Adrenal gland (tissue), 12 donors: ENCODE results near the gene GJB3. TPM values are rescaled to one million over a fixed set of nuclear protein-coding genes. Genes with fewer than 3 reads are reported as not detected.

Experiments
- DNase-seq, 7 donors: peaks; one replicate each; pipeline ENCODE4 v3.0.0-alpha.2; 2019 to 2020
- H3K27ac ChIP-seq, 5 donors: fragments of 200-600 bp; sonication (generic) in 4 of 5; 1 replicate in 3 of 5; 2 replicates in 2 of 5; pipeline versions ENCODE4 v1.5.1 to v1.8.0; 2016 to 2020; ENCODE audit warnings: mild to moderate bottlenecking in 1 of 5
- H3K27me3 ChIP-seq: fragments of 200-600 bp; 2 replicates; pipeline ENCODE4 v1.8.0; 2021
- H3K36me3 ChIP-seq, 2 donors: fragments of 200-600 bp; replicated peaks in 1 of 2; 1 replicate in 1 of 2; 2 replicates in 1 of 2; pipeline versions ENCODE4 v1.5.1 to v1.8.0; 2018 to 2022
- H3K4me1 ChIP-seq, 2 donors: fragments of 200-600 bp; replicated peaks in 1 of 2; 1 replicate in 1 of 2; 2 replicates in 1 of 2; pipeline versions ENCODE4 v1.5.1 to v1.8.0; 2018 to 2021
- H3K4me3 ChIP-seq, 4 donors: fragments of 200-600 bp; sonication (generic) in 3 of 4; one replicate each; pipeline ENCODE4 v1.5.1; 2016 to 2018
- H3K9me3 ChIP-seq, 3 donors: fragments of 200-600 bp; sonication (generic) in 1 of 3; replicated peaks in 1 of 3; 1 replicate in 2 of 3; 2 replicates in 1 of 3; pipeline versions ENCODE4 v1.5.1 to v1.8.0; 2016 to 2021
- CTCF ChIP-seq, 6 experiments: fragments of 450-650 bp in 4 of 6; fragments of 200-600 bp in 2 of 6; sonication (generic) in 1 of 6; IDR thresholded peaks; 1 replicate in 5 of 6; 2 replicates in 1 of 6; pipeline versions ENCODE4 v1.5.1 to v1.8.0; 2016 to 2021; ENCODE audit warnings: antibody characterized with exemption in 6 of 6, mild to moderate bottlenecking in 2 of 6, moderate library complexity in 1 of 6
- POLR2A ChIP-seq, 2 donors: fragments of 450-650 bp; IDR thresholded peaks; one replicate each; pipeline ENCODE4 v1.6.1; 2017; ENCODE audit warnings: antibody characterized with exemption in 2 of 2, mild to moderate bottlenecking in 2 of 2, moderate library complexity in 1 of 2
- WGBS, 4 donors: extraction: QIAGEN DNeasy Blood & Tissue Kit in 2 of 4; methylation state at CpG; one replicate each; pipeline versions ENCODE4 v1.1.5 to v1.1.7; 2013 to 2017; 5-methylcytosine and 5-hydroxymethylcytosine counted together
- intact Hi-C, 2 donors: fragments of 100-400 bp; cut with DNase I; formaldehyde crosslinking; loops; one replicate each; pipeline versions ENCODE4 v1.14.1 to v1.15.0; 2022 to 2023
- polyA plus RNA-seq, 3 donors: library from polyadenylated mRNA; stranded (reverse); fragments of 200-250 nt in 2 of 3; fragments of 350-450 nt in 1 of 3; fragmentation: Illumina TruSeq in 1 of 3; extraction: RNeasy Lipid Tissue Mini Kit (QIAGEN cat#74804) in 1 of 3; gene quantifications; one replicate each; pipeline ENCODE4 v1.2.3, GENCODE V29; 2013 to 2014
- total RNA-seq, 9 donors: library from RNA; depleted of rRNA in 4 of 9; stranded (reverse); fragments of >200 nt in 4 of 9; fragments of 120-200 nt in 1 of 9; fragmentation: NEBNext Ultra II Directional in 1 of 9; extraction: Animal tissue kit (Norgen Biotek cat#: 25700) in 1 of 9; gene quantifications; one replicate each; pipeline versions ENCODE4 v1.1.0 to v1.2.4, GENCODE V29; 2013 to 2023
- donor health status: healthy with polysubstance abuse.
- donor health status: Bipolar disorder and iron deficiency.
- donor health status: DM: yes; HTN: yes; CAD: no.
- donor health status: DM: no; HTN: no; CAD: no.
- donor health status: DM: no; HTN: no; CAD: no.
- donor health status: DM: yes; HTN: yes; CAD: no.

Gene GJB3
- total and polyA plus RNA-seq, 12 donors: 0.11 to 0.32 (median 0.15) TPM; not detected in 6

- H3K36me3 ChIP-seq: no peaks in the 10 kb centered on the region
- H3K4me1 ChIP-seq: peaks cover 4 to 7% of the 10 kb centered on the region in 2 donors
- H3K27me3 ChIP-seq: no peaks in the 10 kb centered on the region
- peak within 1 kb of the TSS in 2 of 4 donors; percentile 16 to 56 for H3K4me3 ChIP-seq
- intact Hi-C loops: no loop called here
- H3K9me3 ChIP-seq: no peaks in the 10 kb centered on the region
- WGBS, 4 donors: 9 to 86% (median 38%) methylated on average over 2 to 45 of the region's 45 CpGs
- DNase-seq: peak in 1 of 7 donors; percentile 32
- peak; percentile 16 to 17 for TF ChIP-seq POLR2A (IDR thresholded peaks at IDR 0.05)
- TF ChIP-seq CTCF (IDR thresholded peaks at IDR 0.05): no peak
- H3K27ac ChIP-seq: peak within 1 kb of the TSS in 4 of 5 donors; percentile 41 to 86 (median 61)
Measured at GRCh38 chr1:34792868-34793727, 12.1 kb downstream of the GJB3 start, which contains the start of gene GJA4. GJA4 (plus strand) TSS chr1:34792999; CDS start chr1:34794214, 1,215 bp downstream.

- intact Hi-C loops: no loop called here
- no peaks in the 10 kb centered on the region for H3K9me3 ChIP-seq
- peak in 2 of 7 donors; percentile 21 to 33 for DNase-seq
- peak overlapping the region in 1 of 4 donors; percentile 56 for H3K4me3 ChIP-seq
- TF ChIP-seq POLR2A (IDR thresholded peaks at IDR 0.05): no peak
- no peak for TF ChIP-seq CTCF (IDR thresholded peaks at IDR 0.05)
- 88 to 97% (median 92%) methylated on average over 26 to 40 of the region's 40 CpGs for WGBS, 4 donors
- no peaks in the 10 kb centered on the region for H3K36me3 ChIP-seq
- peak overlapping the region in 1 of 5 donors; percentile 86 for H3K27ac ChIP-seq
- peaks cover 13 to 18% of the 10 kb centered on the region in 2 donors for H3K4me1 ChIP-seq
- H3K27me3 ChIP-seq: no peaks in the 10 kb centered on the region
Measured at GRCh38 chr1:34794001-34794789, 13.2 kb downstream of the GJB3 start.

- H3K9me3 ChIP-seq: no peaks in the 10 kb centered on the region
- H3K4me3 ChIP-seq: no peak overlapping the region
- no peak for DNase-seq
- intact Hi-C loops: no loop called here
- H3K27me3 ChIP-seq: no peaks in the 10 kb centered on the region
- 90 to 96% (median 94%) methylated on average over 11 to 12 of the region's 12 CpGs for WGBS, 4 donors
- no peaks in the 10 kb centered on the region for H3K36me3 ChIP-seq
- H3K4me1 ChIP-seq: peaks cover 18 to 24% of the 10 kb centered on the region in 2 donors
- no peak for TF ChIP-seq POLR2A (IDR thresholded peaks at IDR 0.05)
- no peak for TF ChIP-seq CTCF (IDR thresholded peaks at IDR 0.05)
- peak overlapping the region in 1 of 5 donors; percentile 86 for H3K27ac ChIP-seq
Measured at GRCh38 chr1:34794790-34795180, 13.8 kb downstream of the GJB3 start.

DNA sequence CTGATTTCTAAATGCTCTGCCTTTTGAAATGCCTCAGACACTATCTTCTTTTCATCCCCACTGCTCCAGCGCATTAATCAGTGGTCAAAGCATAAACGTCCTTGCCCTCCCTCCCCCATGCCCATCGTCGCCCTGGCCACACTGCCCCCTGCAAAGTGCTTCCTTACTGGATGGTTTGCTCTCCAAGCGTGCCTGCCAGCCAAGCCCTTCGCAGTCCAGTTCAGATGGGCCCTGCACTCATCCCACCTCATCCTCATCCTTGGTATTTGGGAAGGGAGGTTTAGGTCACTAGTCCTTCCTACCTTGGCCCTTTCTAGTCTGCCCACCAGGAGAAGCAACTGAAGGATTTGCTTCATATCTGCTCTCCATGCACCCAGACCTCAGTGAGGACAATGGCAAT lies 14.9 kb downstream of the GJB3 start:
- WGBS, 4 donors: 75 to 82% (median 79%) methylated on average over 6 of the region's 6 CpGs
- H3K4me3 ChIP-seq: no peak overlapping the region
- peaks cover 20 to 33% of the 10 kb centered on the region in 2 donors for H3K4me1 ChIP-seq
- no peak for DNase-seq
- no peaks in the 10 kb centered on the region for H3K27me3 ChIP-seq
- no peak for TF ChIP-seq POLR2A (IDR thresholded peaks at IDR 0.05)
- no peak for TF ChIP-seq CTCF (IDR thresholded peaks at IDR 0.05)
- no peaks in the 10 kb centered on the region for H3K36me3 ChIP-seq
- H3K9me3 ChIP-seq: no peaks in the 10 kb centered on the region
- peak overlapping the region in 1 of 5 donors; percentile 86 for H3K27ac ChIP-seq
- intact Hi-C loops: no loop called here
